Hepatocyte (in vitro differentiated cells): ENCODE results near the gene ADD1. TPM values are rescaled to one million over a fixed set of nuclear protein-coding genes. Genes with fewer than 3 reads are reported as not detected.

ENCODE experiments used
- DNase-seq: peaks from one replicate; pipeline ENCODE4 v3.0.0-alpha.2; 2016; ENCODE audit warnings: low spot score
- H2AFZ ChIP-seq: fragments of 200-600 bp; sonication (generic); 2 replicates; pipeline ENCODE4 v1.6.0; 2016; ENCODE audit warnings: antibody characterized with exemption, mild to moderate bottlenecking
- H3K27ac ChIP-seq: fragments of 200-600 bp; sonication (generic); 2 replicates; pipeline ENCODE4 v1.5.1; 2016; ENCODE audit warnings: mild to moderate bottlenecking
- H3K27me3 ChIP-seq: fragments of 200-600 bp; sonication (generic); 2 replicates; pipeline ENCODE4 v1.6.1; 2016
- H3K36me3 ChIP-seq: fragments of 200-600 bp; sonication (generic); replicated peaks from 2 replicates; pipeline ENCODE4 v1.5.1; 2016; ENCODE audit warnings: low read depth; ENCODE audit not compliant: insufficient read depth
- H3K4me1 ChIP-seq: fragments of 200-600 bp; sonication (generic); 2 replicates; pipeline ENCODE4 v1.5.1; 2016; ENCODE audit warnings: mild to moderate bottlenecking, moderate library complexity; ENCODE audit not compliant: insufficient read depth
- H3K4me2 ChIP-seq: fragments of 200-600 bp; sonication (generic); 2 replicates; pipeline ENCODE4 v1.6.0; 2016
- H3K4me3 ChIP-seq: fragments of 200-600 bp; sonication (generic); 2 replicates; pipeline ENCODE4 v1.5.1; 2016; ENCODE audit warnings: mild to moderate bottlenecking
- H3K79me2 ChIP-seq: fragments of 200-600 bp; sonication (generic); 2 replicates; pipeline ENCODE4 v1.6.0; 2017; ENCODE audit warnings: mild to moderate bottlenecking
- H3K9me2 ChIP-seq: fragments of 200-600 bp; sonication (generic); replicated peaks from 2 replicates; pipeline ENCODE4 v1.6.0; 2017; ENCODE audit warnings: mild to moderate bottlenecking; ENCODE audit not compliant: insufficient read depth
- H3K9me3 ChIP-seq: fragments of 200-600 bp; sonication (generic); 2 replicates; pipeline ENCODE4 v1.5.1; 2016; ENCODE audit warnings: low read depth, mild to moderate bottlenecking
- H4K20me1 ChIP-seq: fragments of 200-600 bp; sonication (generic); 2 replicates; pipeline ENCODE4 v1.6.0; 2016; ENCODE audit warnings: mild to moderate bottlenecking; ENCODE audit not compliant: insufficient read depth, poor library complexity, severe bottlenecking
- EZH2 ChIP-seq: fragments of 200-600 bp; sonication (generic); IDR thresholded peaks from 2 replicates; pipeline ENCODE4 v1.6.1; 2016; ENCODE audit warnings: antibody characterized with exemption, mild to moderate bottlenecking, borderline replicate concordance
- EZH2phosphoT487 ChIP-seq: fragments of 200-600 bp; sonication (generic); IDR thresholded peaks from one replicate; pipeline ENCODE4 v1.6.1; 2018; ENCODE audit warnings: antibody characterized with exemption, mild to moderate bottlenecking, low read depth, moderate library complexity; ENCODE audit not compliant: unreplicated experiment, severe bottlenecking
- WGBS: methylation state at CpG from one replicate; pipeline ENCODE4 v1.1.6; 2016; ENCODE audit warnings: low lambda C conversion rate; ENCODE audit errors: missing lambda C conversion rate; 5-methylcytosine and 5-hydroxymethylcytosine counted together
- polyA plus RNA-seq: library from polyadenylated mRNA; unstranded; fragments of >200 nt; fragmentation: Nextera tagmentation; extraction: Ambion mirVana; gene quantifications from 2 replicates; pipeline ENCODE4 v1.2.1, GENCODE V29; 2016
- total RNA-seq: library from RNA; depleted of rRNA; stranded (reverse); fragments of >200 nt; gene quantifications from 2 replicates; pipeline ENCODE4 v1.2.3, GENCODE V29; 2014
- TF ChIP-seq, protein P1 (sequence below): fragments of 200-600 bp; sonication (generic); IDR thresholded peaks from 2 replicates; pipeline ENCODE4 v1.5.1; 2016; ENCODE audit warnings: antibody characterized with exemption, mild to moderate bottlenecking; ENCODE audit not compliant: poor library complexity

ADD1 gene
- total and polyA plus RNA-seq, 2 experiments from 2014 or later = 179 to 208 TPM

DNA sequence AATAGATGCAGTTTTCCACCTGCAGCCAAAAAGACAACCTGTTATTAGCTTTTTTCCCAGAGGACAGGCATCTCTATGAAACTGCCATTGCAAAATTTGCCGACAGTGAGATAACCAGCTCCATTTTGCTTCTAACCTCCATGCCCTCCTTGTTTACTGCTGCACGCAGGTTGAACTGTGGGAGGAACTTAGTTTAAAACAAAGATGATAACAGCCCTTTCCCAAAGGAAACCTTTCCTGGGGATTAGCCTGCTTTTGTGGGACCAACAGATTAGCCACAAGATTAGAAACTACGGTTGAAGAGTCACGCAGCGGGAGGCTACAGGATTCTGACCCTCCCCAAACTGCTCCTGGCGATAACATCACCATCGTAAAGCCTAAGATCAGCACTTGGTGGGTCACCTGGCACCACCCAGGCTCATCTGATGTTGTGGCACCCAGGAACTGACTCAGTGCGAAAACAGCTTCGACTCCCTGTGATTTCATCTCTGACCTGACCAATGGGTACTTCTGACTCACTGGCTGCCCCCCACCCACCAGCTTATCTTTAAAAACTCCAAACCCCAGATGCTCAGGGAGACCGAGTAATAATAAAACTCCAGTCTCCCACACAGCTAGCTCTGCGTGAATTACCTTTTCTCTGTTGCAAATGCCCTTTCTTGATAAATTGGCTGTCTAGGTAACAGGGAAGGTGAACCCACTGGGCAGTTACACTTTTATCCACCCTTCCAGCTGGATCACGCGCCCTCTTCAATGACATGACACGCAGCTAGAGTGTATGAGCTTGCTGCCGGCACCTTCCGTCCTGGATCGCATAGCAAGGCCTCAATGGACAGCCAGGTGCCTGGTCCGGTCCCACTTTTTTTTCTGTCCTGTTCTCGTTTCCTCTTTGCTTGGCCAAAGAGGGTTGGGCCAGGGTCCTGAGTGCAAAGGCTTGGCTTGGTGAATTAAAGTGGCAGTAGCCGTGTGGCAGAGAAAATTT, 92.4 kb downstream of the ADD1 start:
- 70% methylated on average over 20 of the region's 20 CpGs for WGBS
- peak; percentile 47 for DNase-seq
- Histone ChIP-seq H3K4me1 (peaks cover 25% of the 10 kb centered on the region), H2AFZ (no peak overlapping the region), H3K79me2 (peaks cover 28% of the 10 kb centered on the region), H4K20me1 (no peaks in the 10 kb centered on the region), H3K9me3 (no peaks in the 10 kb centered on the region), H3K4me3 (peak overlapping the region; percentile 90), H3K9me2 (no peaks in the 10 kb centered on the region), H3K27ac (peak overlapping the region; percentile 96), H3K4me2 (peak overlapping the region; percentile 92), H3K27me3 (no peaks in the 10 kb centered on the region), H3K36me3 (no peaks in the 10 kb centered on the region)
- TF ChIP-seq EZH2phosphoT487 (no peak), EZH2 (no peak)
- TF ChIP-seq, protein P1, sequence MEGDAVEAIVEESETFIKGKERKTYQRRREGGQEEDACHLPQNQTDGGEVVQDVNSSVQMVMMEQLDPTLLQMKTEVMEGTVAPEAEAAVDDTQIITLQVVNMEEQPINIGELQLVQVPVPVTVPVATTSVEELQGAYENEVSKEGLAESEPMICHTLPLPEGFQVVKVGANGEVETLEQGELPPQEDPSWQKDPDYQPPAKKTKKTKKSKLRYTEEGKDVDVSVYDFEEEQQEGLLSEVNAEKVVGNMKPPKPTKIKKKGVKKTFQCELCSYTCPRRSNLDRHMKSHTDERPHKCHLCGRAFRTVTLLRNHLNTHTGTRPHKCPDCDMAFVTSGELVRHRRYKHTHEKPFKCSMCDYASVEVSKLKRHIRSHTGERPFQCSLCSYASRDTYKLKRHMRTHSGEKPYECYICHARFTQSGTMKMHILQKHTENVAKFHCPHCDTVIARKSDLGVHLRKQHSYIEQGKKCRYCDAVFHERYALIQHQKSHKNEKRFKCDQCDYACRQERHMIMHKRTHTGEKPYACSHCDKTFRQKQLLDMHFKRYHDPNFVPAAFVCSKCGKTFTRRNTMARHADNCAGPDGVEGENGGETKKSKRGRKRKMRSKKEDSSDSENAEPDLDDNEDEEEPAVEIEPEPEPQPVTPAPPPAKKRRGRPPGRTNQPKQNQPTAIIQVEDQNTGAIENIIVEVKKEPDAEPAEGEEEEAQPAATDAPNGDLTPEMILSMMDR = no peak

DNA sequence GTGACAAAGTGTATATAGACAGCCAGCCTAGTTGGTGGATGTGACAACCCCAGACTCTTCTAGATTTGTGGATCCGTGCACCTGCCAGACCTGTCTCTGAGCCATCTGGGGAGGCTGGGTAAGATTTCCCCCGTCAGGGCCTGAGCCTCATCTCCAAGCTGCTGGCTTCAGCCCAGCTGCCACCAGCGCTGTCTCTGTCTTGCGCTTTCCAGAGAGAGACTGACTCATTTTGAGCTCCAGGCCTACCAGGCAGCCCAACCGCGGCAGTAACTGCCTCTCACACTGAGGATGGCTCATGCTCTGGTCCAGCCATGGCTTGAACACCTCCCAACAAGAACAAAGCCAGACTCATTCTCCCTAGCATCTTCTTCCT, 93.1 kb downstream of the ADD1 start:
- 91% methylated on average over 6 of the region's 6 CpGs for WGBS
- peak overlapping the region; percentile 92 for H3K4me2 ChIP-seq
- H4K20me1 ChIP-seq = no peaks in the 10 kb centered on the region
- peaks cover 25% of the 10 kb centered on the region for H3K4me1 ChIP-seq
- no peaks in the 10 kb centered on the region for H3K9me2 ChIP-seq
- no peak overlapping the region for H3K4me3 ChIP-seq
- DNase-seq = peak; percentile 42
- H3K36me3 ChIP-seq = no peaks in the 10 kb centered on the region
- H3K9me3 ChIP-seq = no peaks in the 10 kb centered on the region
- peaks cover 28% of the 10 kb centered on the region for H3K79me2 ChIP-seq
- H2AFZ ChIP-seq = no peak overlapping the region
- TF ChIP-seq EZH2 = no peak
- no peak for TF ChIP-seq EZH2phosphoT487
- TF ChIP-seq, protein P1 = no peak
- H3K27me3 ChIP-seq = no peaks in the 10 kb centered on the region
- peak overlapping the region; percentile 54 for H3K27ac ChIP-seq

DNA sequence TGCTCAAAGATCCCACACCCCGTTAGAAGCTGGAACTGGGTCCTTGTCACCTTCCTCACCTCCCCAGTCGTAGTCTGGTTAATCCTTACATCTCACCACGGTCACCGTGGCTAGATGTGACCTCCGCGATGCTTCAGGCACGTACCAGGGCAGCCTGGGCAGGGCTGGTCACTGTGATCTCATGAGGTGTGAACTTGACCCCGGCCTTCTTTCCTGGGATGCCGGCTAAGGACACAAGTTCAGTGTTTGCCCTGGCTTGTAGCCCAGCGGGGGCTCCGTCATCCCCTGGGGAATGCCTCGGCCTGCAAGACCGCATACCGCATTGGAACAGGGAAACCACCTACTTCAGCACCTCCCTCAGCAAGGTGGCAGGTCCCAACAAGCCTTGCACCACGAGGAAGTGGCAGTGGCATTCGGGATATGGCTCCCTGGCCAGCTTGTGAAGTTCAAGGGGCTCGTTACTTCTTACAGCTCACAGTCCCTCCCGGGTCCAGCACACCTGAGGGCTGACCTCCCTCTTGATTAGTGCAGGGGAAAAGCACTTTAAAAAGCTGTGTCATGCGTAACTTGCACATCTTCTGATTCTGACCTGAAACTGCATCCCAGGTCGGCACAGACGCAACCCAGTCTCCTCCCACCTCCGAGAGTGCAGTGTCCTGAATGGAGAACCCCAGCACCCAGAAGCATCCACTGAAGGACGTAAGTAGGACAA, 93.7 kb downstream of the ADD1 start:
- peak; percentile 39 for DNase-seq
- 80% methylated on average over 23 of the region's 23 CpGs for WGBS
- Histone ChIP-seq H3K4me1 (peaks cover 25% of the 10 kb centered on the region), H2AFZ (no peak overlapping the region), H4K20me1 (no peaks in the 10 kb centered on the region), H3K9me3 (no peaks in the 10 kb centered on the region), H3K27ac (peak overlapping the region; percentile 54), H3K79me2 (peaks cover 28% of the 10 kb centered on the region), H3K27me3 (no peaks in the 10 kb centered on the region), H3K36me3 (no peaks in the 10 kb centered on the region), H3K4me2 (peak overlapping the region; percentile 92), H3K4me3 (no peak overlapping the region), H3K9me2 (no peaks in the 10 kb centered on the region)
- TF ChIP-seq, protein P1 = no peak
- TF ChIP-seq EZH2phosphoT487 = no peak
